Panc1 (cell line): ENCODE measurements around the gene PPP2R3B. TPM values are rescaled to one million over a fixed set of nuclear protein-coding genes. Genes with fewer than 3 reads are reported as not detected.
A peak's percentile ranks its signal among the peaks of the same experiment; 100 is the strongest.

ENCODE experiments used
- ATAC-seq: fragments of 200-7000 bp; cut with Tn5 transposase; 2 replicates; pipeline ENCODE4 v1.9.1; 2020; ENCODE audit warnings: mild to moderate bottlenecking, moderate library complexity
- BruUV-seq: library from RNA; stranded (reverse); fragments of 400-500 nt; replicated peaks from 2 replicates; lab custom pipeline; 2021; lab: Mats Ljungman, UMichigan
- CTCF ChIA-PET: fragments of 300-600 bp; sonication (Branson Sonifier 250); formaldehyde crosslinking; loops from one replicate; lab custom pipeline; 2022; ENCODE audit warnings: antibody characterized with exemption; lab: Charles Lee
- POLR2A ChIA-PET: fragments of 300-600 bp; sonication (Branson Sonifier 250); formaldehyde crosslinking; loops from one replicate; lab custom pipeline; 2022; ENCODE audit warnings: antibody characterized with exemption; lab: Charles Lee
- DNase-seq: peaks from one replicate; pipeline ENCODE4 v3.0.0-alpha.2; 2010; ENCODE audit warnings: low read depth, low spot score
- H3K27ac ChIP-seq: 2 replicates; pipeline ENCODE4 v1.5.1; 2011; ENCODE audit warnings: mild to moderate bottlenecking, low read length, inconsistent platforms
- H3K27me3 ChIP-seq: fragments of 200-500 bp; sonication (Bioruptor generic); 2 replicates; pipeline ENCODE4 v1.6.0; 2014; ENCODE audit warnings: low read length, inconsistent platforms; ENCODE audit not compliant: control insufficient read depth, insufficient read depth
- H3K36me3 ChIP-seq: fragments of 200-500 bp; sonication (Bioruptor generic); 2 replicates; pipeline ENCODE4 v1.5.1; 2014; ENCODE audit warnings: inconsistent platforms, mild to moderate bottlenecking, low read length, moderate library complexity; ENCODE audit not compliant: control insufficient read depth, insufficient read depth
- H3K4me1 ChIP-seq: 2 replicates; pipeline ENCODE4 v1.5.1; 2011; ENCODE audit warnings: inconsistent platforms, mild to moderate bottlenecking, low read length, moderate library complexity; ENCODE audit not compliant: control insufficient read depth, insufficient read depth
- H3K4me3 ChIP-seq, 2 experiments: 2 replicates each; pipeline ENCODE4 v1.5.1; 2011 to 2012; ENCODE audit warnings: low read depth in 2 of 2, low read length in 2 of 2, mild to moderate bottlenecking in 2 of 2, inconsistent platforms in 1 of 2, moderate library complexity in 1 of 2
- H3K9me3 ChIP-seq: fragments of 200-500 bp; sonication (Bioruptor generic); 2 replicates; pipeline ENCODE4 v1.5.1; 2014; ENCODE audit warnings: low read depth, mild to moderate bottlenecking, inconsistent platforms, low read length, moderate library complexity; ENCODE audit not compliant: control insufficient read depth, insufficient read depth
- CTCF ChIP-seq: fragments of 450-650 bp; IDR thresholded peaks from 2 replicates; pipeline ENCODE4 v1.5.1; 2017; ENCODE audit warnings: mild to moderate bottlenecking
- POLR2AphosphoS5 ChIP-seq: IDR thresholded peaks from 2 replicates; pipeline ENCODE4 v1.6.1; 2012; ENCODE audit warnings: mild to moderate bottlenecking, low read depth, low read length, moderate library complexity
- REST ChIP-seq, 2 experiments: IDR thresholded peaks; 2 replicates each; pipeline ENCODE4 v1.6.1; 2011 to 2012; ENCODE audit warnings: low read depth in 2 of 2, control low read depth in 1 of 2, low read length in 1 of 2, mild to moderate bottlenecking in 1 of 2, moderate library complexity in 1 of 2; ENCODE audit not compliant: insufficient read depth in 1 of 2
- SIN3A ChIP-seq: IDR thresholded peaks from 2 replicates; pipeline ENCODE4 v1.6.1; 2012; ENCODE audit warnings: low read depth, mild to moderate bottlenecking, low read length, moderate library complexity, borderline replicate concordance; ENCODE audit not compliant: insufficient read depth
- TCF7L2 ChIP-seq: IDR thresholded peaks from 2 replicates; pipeline ENCODE4 v1.6.1; 2011; ENCODE audit warnings: mild to moderate bottlenecking, low read depth, low read length, inconsistent platforms
- in situ Hi-C: cut with HindIII; loops from 2 replicates; pipeline ENCODE4 v1.10.0; 2016; ENCODE audit warnings: low sequenced_read_pairs, low pct_unique_long_range_greater_than_20kb
- intact Hi-C: fragments of 100-400 bp; cut with micrococcal nuclease; formaldehyde crosslinking; loops from one replicate; pipeline ENCODE4 v1.10.0; 2022; ENCODE audit not compliant: unreplicated experiment
- total RNA-seq: library from RNA; stranded (reverse); gene quantifications from one replicate; pipeline ENCODE4 v1.2.1, GENCODE V29; 2021; ENCODE audit not compliant: unreplicated experiment

The PPP2R3B gene
- total RNA-seq, 1 experiment from 2014 or later = 19.2 TPM

- BruUV-seq = no TSS peak
- no peak overlapping the region for H3K27ac ChIP-seq
These were observed 17.7 kb downstream of the PPP2R3B start for GRCh38 chrX:368811-369562.

GRCh38 chrX:367866-368265 lies 18.8 kb downstream of the PPP2R3B start:
- intact Hi-C loops (no loop called here), in situ Hi-C loops (no loop called here)
- CTCF ChIA-PET = no interaction called here
- Histone ChIP-seq H3K36me3 (no peaks in the 10 kb centered on the region), H3K27ac (no peak overlapping the region), H3K4me1 (no peaks in the 10 kb centered on the region), H3K9me3 (no peaks in the 10 kb centered on the region), H3K4me3 (no peak overlapping the region), H3K27me3 (no peaks in the 10 kb centered on the region)
- no TSS peak for BruUV-seq
- DNase-seq (no peak), ATAC-seq (no peak)
- POLR2A ChIA-PET = no interaction called here
- TF ChIP-seq REST (IDR thresholded peaks at IDR 0.05; ENCODE audit: insufficient read depth in 1 of 2, low read depth in 2 of 2, low read length in 1 of 2) = no peak
- TF ChIP-seq POLR2AphosphoS5 = no peak
- TF ChIP-seq CTCF = no peak
- TF ChIP-seq SIN3A = no peak
- no peak for TF ChIP-seq TCF7L2

More at GRCh38 chrX:368811-369562, 17.7 kb downstream of the PPP2R3B start:
- in situ Hi-C loops = no loop called here
- Histone ChIP-seq H3K36me3 (no peaks in the 10 kb centered on the region), H3K4me1 (no peaks in the 10 kb centered on the region), H3K4me3 (no peak overlapping the region), H3K27me3 (no peaks in the 10 kb centered on the region), H3K9me3 (no peaks in the 10 kb centered on the region)
- DNase-seq (no peak), ATAC-seq (peak; percentile 74; the same call in 1 of the 2 replicates)
- ChIA-PET POLR2A (no interaction called here), CTCF (no interaction called here)
- intact Hi-C loops = no loop called here
- TF ChIP-seq REST (IDR thresholded peaks at IDR 0.05; ENCODE audit: insufficient read depth in 1 of 2, low read depth in 2 of 2, low read length in 1 of 2) (no peak), SIN3A (no peak), TCF7L2 (no peak), CTCF (no peak), POLR2AphosphoS5 (no peak)
